HG03442 (cell line): Measurements from ENCODE around the gene ZFAND6.
"Not testable (repeated sequence)": the region's sequence is repeated elsewhere in the genome, so short reads cannot be mapped to it uniquely, and the experiment has no call there.

Source experiments
- ATAC-seq: cut with Tn5 transposase; IDR thresholded peaks from one replicate; pipeline ENCODE4 v1.9.1; 2021; ENCODE audit warnings: mild to moderate bottlenecking, moderate library complexity; ENCODE audit not compliant: unreplicated experiment

Gene ZFAND6

GRCh38 chr15:80095969-80096368 is 36.5 kb downstream of the ZFAND6 start:
- no peak for ATAC-seq

- ATAC-seq = no peak
Observed at GRCh38 chr15:80098341-80098740, 38.9 kb downstream of the ZFAND6 start.

- peak; percentile 31 for ATAC-seq
Observed at GRCh38 chr15:80099241-80099640, 39.8 kb downstream of the ZFAND6 start.

GRCh38 chr15:80099662-80100061 is 40.2 kb downstream of the ZFAND6 start:
- peak; percentile 56 for ATAC-seq

GRCh38 chr15:80100247-80100646 is 40.8 kb downstream of the ZFAND6 start:
- no peak for ATAC-seq

GRCh38 chr15:80105193-80105592 is 45.7 kb downstream of the ZFAND6 start:
- ATAC-seq = no peak

GRCh38 chr15:80105595-80105994 is 46.1 kb downstream of the ZFAND6 start:
- ATAC-seq = no peak

- ATAC-seq = no peak
Observed at GRCh38 chr15:80106051-80106450, 46.6 kb downstream of the ZFAND6 start.

- ATAC-seq = no peak
Observed at GRCh38 chr15:80107204-80107603, 47.7 kb downstream of the ZFAND6 start.

- ATAC-seq = no peak
Observed at GRCh38 chr15:80107774-80108173, 48.3 kb downstream of the ZFAND6 start.

GRCh38 chr15:80109388-80109787 is 49.9 kb downstream of the ZFAND6 start:
- no peak for ATAC-seq

GRCh38 chr15:80110920-80111319 is 51.4 kb downstream of the ZFAND6 start:
- no peak for ATAC-seq

- ATAC-seq = no peak
Observed at GRCh38 chr15:80114114-80114513, 54.6 kb downstream of the ZFAND6 start.

GRCh38 chr15:80115021-80115420 is 55.5 kb downstream of the ZFAND6 start:
- no peak for ATAC-seq

- no peak for ATAC-seq
Observed at GRCh38 chr15:80118956-80119355, 59.5 kb downstream of the ZFAND6 start.

- ATAC-seq = no peak
Observed at GRCh38 chr15:80120636-80121035, 61.2 kb downstream of the ZFAND6 start.

- no peak for ATAC-seq
Observed at GRCh38 chr15:80121546-80121945, 62.1 kb downstream of the ZFAND6 start.

GRCh38 chr15:80123034-80123433 is 63.6 kb downstream of the ZFAND6 start:
- ATAC-seq = no peak

GRCh38 chr15:80127253-80127652 is 67.8 kb downstream of the ZFAND6 start:
- not testable (repeated sequence) for ATAC-seq

- no peak for ATAC-seq
Observed at GRCh38 chr15:80127911-80128310, 68.4 kb downstream of the ZFAND6 start.

- no peak for ATAC-seq
Observed at GRCh38 chr15:80132382-80132781, 72.9 kb downstream of the ZFAND6 start.

- no peak for ATAC-seq
Observed at GRCh38 chr15:80136854-80137253, 77.4 kb downstream of the ZFAND6 start.

GRCh38 chr15:80138961-80139360 is 79.5 kb downstream of the ZFAND6 start:
- no peak for ATAC-seq

- ATAC-seq = no peak
Observed at GRCh38 chr15:80140909-80141308, 81.4 kb downstream of the ZFAND6 start.
